T-helper 9 cell (primary cell): ENCODE results near the gene ABHD14A.

Experiments
- DNase-seq: peaks from one replicate; pipeline ENCODE4 v3.0.0-alpha.2; 2020

Gene ABHD14A

DNA sequence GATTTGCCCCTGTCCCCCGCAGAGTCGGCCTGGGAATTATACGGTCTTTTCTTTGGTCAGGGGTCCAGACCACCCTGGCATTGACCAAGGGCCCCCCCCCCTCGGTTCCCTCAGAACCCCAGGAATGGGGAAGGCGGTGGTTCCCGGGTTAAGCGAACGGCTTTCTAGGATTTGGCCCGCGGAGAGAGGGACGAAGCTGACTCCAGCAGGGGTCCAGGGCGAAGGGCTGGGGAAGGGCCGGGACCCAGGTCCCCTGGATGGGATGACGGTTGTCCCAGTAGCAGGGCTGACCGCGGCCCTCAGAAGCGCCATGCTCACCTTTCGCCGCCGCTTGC is 33.4 kb upstream of the ABHD14A start:
- no peak for DNase-seq

DNA sequence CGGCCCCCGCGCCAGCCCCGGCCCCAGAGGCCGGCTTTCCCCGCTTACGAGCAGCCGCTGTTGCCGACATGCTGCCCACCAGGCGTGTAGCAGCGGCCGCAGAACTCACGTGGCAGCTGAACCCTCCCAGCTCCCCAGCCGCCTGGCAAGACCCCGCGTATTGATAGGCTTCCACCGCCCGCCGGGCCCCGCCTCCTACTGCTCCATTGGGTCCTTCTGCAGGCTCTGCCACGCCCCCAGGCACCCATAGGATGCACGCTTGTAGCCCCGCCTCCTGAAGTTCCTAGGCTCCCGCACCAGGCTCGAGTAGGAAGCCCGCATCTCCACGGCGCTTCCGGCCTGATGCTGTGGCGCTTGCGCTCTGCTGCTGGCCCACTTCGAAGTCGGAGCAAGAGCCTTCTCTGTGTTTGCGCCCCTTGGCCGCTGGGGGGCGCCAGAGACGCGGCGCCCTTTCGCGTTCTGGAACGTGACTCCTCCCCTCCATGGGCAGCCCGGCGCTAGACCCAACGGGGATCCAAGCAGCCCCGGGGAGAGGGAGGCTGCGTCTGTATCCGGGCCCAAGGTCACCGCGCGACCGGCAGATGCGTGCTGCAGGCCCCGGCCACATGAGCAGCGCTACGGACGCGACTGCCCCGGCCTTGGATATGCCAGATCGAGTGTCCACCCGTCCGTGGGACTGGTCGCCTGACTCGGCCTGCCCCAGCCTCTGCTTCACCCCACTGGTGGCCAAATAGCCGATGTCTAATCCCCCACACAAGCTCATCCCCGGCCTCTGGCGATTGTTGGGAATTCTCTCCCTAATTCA is 32.9 kb upstream of the ABHD14A start, which contains the start of the genes PARP3 and RRP9:
PARP3 (plus strand) TSS at position 566 of the 805 bp plus-strand sequence. CDS start 993 bp downstream, outside the sequence.
RRP9 (minus strand) TSS at position 107 of the 805 bp plus-strand sequence; CDS start at position 70, 37 bp downstream.
- DNase-seq = peak; percentile 98

DNA sequence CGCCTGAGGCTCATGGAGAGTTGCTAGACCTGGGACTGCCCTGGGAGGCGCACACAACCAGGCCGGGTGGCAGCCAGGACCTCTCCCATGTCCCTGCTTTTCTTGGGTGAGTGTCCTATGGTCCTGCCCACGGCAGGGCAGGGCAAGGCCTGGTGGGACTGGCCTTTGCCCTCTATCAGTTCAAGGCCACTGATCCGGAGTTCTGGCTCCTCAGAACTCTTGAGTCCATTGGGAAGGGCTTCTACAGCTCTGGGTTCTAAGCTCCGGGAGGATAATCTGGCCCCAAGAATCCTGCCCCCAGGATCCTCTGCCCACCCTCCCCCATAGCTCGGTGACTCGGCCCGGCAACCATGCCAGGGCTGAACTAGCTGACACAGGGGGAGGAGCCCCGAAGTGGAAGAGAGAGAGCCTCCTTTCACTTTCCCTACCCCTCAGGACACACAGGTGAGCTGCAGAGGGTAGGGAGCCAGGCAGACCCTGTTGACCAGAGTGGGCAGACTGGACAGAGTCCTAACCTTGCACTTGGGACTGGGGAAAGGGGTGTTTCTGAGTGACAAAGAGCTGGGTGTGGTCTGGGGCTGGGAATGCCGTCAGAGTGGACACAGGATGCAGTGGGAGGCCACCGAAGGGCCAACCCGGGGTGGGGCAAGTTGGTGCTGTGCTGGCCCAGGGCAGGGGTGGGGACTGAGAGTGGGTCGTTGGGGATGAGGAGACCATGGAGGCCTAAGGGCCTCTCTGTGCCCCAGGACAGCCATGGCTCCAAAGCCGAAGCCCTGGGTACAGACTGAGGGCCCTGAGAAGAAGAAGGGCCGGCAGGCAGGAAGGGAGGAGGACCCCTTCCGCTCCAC is 32.0 kb upstream of the ABHD14A start:
- DNase-seq = no peak

DNA sequence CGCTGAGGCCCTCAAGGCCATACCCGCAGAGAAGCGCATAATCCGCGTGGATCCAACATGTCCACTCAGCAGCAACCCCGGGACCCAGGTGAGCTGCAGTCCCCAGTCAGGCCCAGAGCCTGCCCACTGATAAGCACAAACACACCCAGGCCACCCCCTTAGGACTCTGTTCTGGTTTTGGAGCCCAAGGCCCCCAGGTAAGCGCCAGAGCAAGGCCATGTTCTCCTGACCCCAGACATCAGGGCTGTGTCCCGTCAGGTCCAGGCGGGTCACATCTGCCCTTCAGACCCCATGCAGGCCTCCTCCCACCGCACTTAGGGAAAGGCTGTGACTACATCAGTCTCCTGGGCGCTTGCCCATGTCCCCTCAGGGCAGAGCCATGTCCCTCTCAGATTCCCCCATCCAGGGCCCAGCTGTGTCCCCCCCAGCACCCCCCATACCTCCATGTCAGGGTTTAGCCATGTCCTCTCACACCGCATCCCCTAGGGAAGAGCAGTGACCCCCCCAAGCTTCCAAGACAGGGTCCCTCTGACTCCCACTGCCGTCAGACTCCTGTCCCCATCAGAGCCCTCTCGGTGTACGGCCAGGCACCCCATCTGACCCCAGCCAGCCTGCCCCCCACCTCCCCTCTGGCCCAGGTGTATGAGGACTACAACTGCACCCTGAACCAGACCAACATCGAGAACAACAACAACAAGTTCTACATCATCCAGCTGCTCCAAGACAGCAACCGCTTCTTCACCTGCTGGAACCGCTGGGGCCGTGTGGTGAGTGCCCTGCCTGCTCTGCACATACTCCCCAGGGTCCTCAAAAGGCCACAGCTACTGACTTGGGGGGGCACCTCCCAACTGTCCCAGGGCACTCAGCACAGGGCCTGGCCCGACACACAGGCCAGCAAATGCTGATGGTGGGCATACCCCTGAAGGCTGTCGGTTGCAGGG is 31.1 kb upstream of the ABHD14A start:
- DNase-seq = no peak

DNA sequence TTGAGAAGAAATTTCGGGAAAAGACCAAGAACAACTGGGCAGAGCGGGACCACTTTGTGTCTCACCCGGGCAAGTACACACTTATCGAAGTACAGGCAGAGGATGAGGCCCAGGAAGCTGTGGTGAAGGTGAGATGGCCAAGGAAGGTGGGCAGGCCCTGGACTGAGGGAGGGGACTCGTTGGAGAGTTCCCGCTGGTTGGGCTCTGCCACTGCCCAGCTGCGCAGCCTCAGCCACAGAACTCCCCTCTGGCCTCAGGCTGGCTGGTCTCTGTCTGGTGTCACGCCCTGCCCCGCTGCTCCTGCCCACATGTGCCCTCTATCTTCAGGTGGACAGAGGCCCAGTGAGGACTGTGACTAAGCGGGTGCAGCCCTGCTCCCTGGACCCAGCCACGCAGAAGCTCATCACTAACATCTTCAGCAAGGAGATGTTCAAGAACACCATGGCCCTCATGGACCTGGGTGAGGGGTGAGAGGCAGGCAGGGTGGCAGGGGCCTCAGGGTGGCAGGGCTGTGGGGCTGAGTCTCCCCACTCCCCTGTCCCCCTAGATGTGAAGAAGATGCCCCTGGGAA is 30.3 kb upstream of the ABHD14A start:
- no peak for DNase-seq

DNA sequence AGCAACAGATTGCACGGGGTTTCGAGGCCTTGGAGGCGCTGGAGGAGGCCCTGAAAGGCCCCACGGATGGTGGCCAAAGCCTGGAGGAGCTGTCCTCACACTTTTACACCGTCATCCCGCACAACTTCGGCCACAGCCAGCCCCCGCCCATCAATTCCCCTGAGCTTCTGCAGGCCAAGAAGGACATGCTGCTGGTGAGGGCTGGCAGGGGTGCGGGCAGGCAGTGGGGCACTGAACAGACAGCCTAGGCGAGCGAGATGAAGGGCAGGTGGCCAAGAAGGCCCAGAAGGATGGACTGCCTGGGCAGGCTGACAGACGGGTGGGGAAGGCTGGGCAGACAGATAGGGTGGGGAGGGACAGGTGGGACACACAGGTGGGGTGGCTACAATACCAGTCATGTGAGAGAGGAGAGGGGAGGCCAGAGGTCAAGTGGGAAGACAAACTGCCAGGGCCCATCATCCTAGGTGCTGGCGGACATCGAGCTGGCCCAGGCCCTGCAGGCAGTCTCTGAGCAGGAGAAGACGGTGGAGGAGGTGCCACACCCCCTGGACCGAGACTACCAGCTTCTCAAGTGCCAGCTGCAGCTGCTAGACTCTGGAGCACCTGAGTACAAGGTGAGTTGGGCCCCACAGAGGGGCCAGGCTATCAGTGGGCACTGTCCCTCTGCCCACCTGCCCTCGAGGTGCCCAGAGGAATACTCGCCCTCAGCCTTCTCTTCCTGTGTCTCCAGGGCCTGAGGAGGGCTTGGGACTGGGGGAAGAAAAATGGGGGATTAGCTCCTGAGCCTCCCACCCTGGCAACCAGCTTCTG is 29.6 kb upstream of the ABHD14A start:
- no peak for DNase-seq

DNA sequence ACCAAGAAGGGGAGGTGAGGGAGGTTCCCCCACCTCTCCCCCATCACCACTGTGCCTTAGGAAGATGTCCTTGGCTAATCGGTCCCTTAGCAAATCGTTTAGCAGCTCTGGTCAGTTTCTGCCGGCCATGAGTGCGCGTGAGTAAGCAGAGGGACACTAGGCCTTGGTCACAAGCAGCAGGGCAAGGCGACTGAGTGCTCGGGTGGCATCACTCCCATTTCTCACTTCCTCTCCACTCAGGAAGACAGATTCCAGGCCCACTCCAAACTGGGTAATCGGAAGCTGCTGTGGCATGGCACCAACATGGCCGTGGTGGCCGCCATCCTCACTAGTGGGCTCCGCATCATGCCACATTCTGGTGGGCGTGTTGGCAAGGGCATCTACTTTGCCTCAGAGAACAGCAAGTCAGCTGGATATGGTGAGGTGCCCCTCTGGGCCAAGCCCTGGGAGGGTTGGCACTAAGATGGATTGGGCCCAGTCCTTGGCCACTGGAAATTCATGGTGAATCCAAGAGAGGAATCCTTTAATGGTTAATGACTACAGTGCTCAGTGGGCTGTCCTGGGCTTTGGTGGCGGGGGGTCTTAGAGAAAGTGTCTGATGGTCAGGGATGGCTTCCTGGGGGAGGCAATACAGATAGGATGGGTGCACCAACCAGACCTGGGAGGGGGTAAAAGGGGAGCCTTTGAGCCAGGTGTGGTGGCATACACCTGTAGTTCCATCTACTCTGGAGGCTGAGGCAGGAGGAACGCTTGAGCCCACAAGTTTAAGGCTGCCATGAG is 28.7 kb upstream of the ABHD14A start:
- DNase-seq = no peak

DNA sequence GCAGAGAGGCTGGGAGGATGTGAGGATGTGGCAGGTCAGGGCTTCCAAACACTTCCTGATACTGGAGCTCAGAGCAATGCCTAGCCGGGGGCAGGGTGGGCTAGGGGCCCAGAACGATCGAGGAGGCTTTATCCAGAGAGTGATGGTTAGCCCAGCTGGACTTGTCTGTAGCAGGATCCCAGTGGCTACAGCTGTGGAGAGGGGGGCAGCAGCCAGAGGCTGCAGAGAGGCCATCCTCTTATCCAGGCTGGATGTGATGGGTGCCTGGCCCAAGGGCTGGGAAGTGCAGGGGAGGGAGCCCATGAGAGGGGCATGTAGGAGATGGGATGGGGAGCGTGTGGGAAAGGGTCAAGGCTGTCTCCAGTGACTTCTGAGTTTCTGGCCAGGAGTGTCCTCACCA is 28.1 kb upstream of the ABHD14A start:
- DNase-seq = no peak

DNA sequence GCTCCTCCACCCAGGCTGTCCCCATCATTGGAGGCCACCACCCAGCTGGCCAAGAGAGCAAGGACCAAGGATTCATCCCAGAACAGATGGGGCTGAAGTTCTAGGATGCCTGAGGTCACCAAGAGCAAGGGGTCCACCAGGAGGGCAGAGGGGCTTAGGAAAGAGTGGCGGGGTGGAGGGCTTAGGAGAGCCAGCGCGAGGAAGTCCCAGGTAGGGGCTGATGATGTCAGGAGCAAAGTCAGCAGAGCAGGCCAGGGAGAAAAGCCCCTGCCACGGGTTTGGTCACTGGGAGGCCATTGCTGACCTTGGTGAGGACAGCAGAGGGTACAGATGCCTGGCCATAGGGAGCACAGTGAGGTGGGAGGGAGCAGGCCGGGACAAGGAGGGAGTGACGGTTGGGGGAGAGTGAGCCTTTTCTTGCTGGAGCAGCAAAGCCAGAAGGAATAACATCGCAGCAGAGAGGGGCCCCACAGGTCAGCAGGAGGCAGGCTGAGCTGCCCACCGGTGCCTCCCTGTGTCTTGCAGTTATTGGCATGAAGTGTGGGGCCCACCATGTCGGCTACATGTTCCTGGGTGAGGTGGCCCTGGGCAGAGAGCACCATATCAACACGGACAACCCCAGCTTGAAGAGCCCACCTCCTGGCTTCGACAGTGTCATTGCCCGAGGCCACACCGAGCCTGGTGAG is 27.5 kb upstream of the ABHD14A start:
- DNase-seq = no peak

DNA sequence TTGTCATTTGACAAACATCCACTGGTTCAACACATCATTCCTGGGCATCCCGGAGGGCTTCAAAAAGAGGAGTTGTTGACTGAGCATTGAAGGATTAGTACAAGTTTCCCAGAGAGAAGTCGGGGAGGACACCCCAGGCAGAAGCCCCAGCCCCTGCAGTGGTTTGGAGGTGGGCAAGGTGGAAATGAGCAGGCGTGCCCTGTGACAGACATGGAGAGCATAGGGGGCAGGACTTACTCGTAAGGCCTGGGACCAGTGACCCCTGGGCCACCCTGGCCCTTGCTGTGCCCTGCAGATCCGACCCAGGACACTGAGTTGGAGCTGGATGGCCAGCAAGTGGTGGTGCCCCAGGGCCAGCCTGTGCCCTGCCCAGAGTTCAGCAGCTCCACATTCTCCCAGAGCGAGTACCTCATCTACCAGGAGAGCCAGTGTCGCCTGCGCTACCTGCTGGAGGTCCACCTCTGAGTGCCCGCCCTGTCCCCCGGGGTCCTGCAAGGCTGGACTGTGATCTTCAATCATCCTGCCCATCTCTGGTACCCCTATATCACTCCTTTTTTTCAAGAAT is 26.8 kb upstream of the ABHD14A start:
- DNase-seq = no peak

DNA sequence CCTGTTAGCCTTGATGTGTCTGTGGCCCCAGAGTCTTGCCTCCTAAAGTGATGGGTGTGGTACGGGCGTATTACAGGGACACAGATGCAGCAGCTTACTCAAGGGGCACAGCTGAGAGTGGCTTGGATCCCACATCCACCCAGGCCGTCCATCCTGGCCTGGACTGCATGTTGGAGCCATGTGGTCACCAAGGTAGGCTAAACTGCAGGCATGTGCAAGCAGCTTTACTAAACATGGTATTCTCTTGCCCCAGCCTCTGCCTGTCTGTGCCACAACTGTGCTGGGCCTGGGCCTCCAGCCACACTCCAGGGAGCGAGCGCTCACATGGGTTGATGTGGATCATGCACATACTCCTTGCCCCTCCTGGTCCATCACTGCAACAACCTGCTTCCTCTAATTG is 25.7 kb upstream of the ABHD14A start:
- DNase-seq = no peak

DNA sequence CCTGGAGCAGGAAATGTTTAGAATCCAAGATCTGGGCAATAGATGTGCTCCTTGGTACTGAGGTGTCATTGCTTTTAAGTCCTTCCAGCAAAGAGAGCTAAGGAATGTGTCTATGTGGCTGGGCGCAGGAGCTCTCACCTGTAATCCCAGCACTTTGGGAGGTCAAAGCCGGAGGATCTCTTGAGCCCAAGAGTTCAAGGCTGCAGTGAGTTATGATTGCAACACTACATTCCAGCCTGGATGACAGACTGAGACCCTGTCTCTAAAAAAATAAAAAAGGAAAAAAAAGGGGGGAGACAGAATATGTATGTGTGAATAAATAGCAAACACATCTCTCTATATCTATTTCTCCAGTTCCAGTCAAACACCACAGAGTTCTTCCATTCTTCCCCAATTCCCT is 24.0 kb upstream of the ABHD14A start:
- DNase-seq = no peak

DNA sequence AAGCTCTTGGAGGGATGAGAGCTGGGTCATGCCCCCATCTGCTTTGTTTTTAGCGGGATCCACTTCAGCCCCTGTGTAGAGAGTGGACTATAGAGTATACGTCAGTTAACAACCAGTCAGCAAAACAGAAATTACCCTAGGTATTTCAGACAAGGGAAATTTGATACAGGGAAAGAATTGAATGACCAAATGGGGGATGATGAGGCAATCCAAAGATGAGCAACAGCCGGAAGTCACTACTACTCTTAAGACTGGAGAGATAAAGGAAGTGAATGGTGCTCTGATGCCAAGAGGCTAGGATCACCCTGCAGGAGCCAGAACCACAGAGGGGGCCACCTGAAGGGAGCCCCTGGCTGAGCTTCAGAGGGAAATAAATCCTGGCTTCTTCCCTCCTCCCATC is 21.4 kb upstream of the ABHD14A start:
- DNase-seq = no peak

DNA sequence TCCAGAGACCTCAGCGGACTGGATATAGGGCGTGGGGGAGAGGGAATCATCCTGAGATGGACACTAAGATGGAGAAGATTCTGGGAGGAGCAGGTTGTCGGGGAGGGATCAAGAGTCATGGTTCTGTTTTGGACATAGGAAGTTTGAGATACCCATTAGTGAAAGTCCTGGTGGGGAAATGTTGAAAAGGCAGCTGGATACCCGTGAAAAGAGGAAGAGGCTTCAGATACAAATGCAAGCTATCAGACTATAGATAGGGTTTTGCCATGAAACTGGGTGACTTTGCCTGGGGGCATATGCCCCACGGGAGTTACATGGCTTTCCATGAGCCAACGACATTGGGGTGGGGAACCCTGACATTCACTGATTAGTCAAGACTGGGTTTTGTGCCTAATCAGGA is 20.8 kb upstream of the ABHD14A start:
- DNase-seq = no peak

DNA sequence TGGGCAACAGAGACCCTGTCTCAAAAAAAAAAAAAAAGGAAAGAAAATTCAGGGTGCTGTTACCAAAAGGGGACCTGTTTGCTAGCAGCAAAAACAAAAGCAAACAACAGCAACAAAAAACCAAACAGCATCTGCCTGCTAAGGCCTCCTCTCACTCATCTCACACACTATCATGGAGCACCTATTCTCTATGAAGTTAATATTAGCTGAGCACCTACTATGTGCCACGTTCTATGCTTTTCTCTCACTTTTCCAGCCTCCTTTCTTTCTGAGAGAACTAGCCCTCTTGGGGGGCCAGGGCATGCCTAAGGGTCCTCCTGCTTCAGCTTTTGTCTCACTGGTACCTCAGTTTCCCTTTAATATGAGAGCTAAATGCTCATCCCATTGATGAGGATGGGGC is 20.2 kb upstream of the ABHD14A start:
- DNase-seq = no peak

DNA sequence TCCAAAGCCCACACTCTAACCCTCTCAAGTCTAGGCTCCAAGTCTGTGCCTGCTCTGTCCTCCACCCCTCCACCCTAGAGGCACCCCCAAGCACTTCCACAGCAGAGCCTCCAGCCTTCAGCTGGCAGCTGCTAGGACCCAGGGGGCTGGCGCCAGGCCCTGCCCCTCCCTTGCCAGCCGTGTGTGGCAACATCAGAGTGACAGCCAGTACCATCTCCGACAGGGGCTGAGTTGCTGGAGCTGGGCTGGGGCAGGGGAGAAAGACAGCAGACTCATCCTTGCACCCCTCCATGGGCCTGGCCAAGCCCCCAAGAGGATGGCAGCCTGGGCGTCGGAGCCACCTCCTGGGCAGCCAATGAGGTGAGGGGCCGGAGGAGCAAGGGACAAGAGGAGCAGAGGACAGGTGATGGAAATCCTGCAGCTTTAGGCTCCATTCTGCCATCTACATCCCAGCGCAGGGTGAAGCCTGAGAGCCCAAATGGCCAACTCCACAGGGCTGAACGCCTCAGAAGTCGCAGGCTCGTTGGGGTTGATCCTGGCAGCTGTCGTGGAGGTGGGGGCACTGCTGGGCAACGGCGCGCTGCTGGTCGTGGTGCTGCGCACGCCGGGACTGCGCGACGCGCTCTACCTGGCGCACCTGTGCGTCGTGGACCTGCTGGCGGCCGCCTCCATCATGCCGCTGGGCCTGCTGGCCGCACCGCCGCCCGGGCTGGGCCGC is 19.5 kb upstream of the ABHD14A start, which contains the start of gene GPR62:
GPR62 (plus strand) TSS at position 207 of the 718 bp plus-strand sequence; CDS start at position 479, 272 bp downstream.
- no peak for DNase-seq

DNA sequence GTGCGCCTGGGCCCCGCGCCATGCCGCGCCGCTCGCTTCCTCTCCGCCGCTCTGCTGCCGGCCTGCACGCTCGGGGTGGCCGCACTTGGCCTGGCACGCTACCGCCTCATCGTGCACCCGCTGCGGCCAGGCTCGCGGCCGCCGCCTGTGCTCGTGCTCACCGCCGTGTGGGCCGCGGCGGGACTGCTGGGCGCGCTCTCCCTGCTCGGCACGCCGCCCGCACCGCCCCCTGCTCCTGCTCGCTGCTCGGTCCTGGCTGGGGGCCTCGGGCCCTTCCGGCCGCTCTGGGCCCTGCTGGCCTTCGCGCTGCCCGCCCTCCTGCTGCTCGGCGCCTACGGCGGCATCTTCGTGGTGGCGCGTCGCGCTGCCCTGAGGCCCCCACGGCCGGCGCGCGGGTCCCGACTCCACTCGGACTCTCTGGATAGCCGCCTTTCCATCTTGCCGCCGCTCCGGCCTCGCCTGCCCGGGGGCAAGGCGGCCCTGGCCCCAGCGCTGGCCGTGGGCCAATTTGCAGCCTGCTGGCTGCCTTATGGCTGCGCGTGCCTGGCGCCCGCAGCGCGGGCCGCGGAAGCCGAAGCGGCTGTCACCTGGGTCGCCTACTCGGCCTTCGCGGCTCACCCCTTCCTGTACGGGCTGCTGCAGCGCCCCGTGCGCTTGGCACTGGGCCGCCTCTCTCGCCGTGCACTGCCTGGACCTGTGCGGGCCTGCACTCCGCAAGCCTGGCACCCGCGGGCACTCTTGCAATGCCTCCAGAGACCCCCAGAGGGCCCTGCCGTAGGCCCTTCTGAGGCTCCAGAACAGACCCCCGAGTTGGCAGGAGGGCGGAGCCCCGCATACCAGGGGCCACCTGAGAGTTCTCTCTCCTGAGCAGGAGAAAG is 18.7 kb upstream of the ABHD14A start:
- DNase-seq = peak; percentile 27
